T47D (cell line): ENCODE results near the gene FLYWCH1.
"Not testable (repeated sequence)": the region's sequence is repeated elsewhere in the genome, so short reads cannot be mapped to it uniquely, and the experiment has no call there.

ENCODE experiments used
- DNase-seq, 2 experiments: peaks; one replicate each; pipeline versions ENCODE4 v3.0.0 to v3.0.0-alpha.2; 2011 to 2012; ENCODE audit warnings: low read depth in 1 of 2, low spot score in 1 of 2
- JUND ChIP-seq: IDR thresholded peaks from 2 replicates; pipeline ENCODE4 v1.6.1; 2012; ENCODE audit warnings: low read depth
- in situ Hi-C: cut with HindIII; loops from 2 replicates; pipeline ENCODE4 v1.10.0; 2016; ENCODE audit warnings: low sequenced_read_pairs, low pct_unique_long_range_greater_than_20kb

Gene FLYWCH1

DNA sequence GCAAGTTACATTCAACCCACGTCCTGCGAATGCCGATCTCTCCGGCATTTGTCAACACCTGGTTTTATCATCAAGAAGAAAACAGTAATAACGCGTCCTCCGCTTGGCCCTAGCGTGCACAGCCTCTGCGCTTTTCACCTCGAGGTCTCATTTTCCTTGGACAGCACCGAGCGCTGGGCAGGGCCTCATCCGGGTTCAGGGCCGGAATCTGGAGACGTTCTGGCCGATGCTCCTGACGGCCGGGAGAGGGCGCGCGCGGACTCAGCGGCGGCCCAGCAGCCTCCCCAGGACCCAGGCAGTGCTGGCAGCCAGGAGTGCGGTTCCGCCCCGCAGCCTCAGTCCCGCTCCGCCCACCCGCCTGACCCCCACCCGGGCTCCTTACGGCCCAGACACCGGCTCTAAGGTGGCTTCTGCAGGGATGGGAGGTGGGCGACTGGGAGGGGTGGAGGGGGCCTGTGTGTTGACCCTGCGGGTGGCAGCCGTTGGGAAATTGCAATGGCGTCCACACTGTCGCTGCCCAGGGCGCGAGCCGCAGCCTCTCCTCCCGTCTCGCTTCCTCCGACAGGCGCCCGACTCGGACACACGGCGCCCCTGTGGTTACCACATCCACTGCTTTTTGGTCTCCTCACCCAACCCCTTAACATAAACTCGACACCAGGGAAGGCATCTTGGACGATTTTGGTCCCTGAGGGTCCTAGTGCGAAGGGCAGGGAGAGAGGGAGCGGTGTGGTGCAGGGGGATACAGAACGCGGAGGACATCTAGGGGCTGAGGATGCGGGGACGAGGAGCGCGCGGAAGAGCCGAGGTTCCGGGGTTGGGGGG, 7.4 kb upstream of the FLYWCH1 start:
- in situ Hi-C loops, result no loop called here
- DNase-seq, result peak; percentile 74 to 92
- no peak for TF ChIP-seq JUND

DNA sequence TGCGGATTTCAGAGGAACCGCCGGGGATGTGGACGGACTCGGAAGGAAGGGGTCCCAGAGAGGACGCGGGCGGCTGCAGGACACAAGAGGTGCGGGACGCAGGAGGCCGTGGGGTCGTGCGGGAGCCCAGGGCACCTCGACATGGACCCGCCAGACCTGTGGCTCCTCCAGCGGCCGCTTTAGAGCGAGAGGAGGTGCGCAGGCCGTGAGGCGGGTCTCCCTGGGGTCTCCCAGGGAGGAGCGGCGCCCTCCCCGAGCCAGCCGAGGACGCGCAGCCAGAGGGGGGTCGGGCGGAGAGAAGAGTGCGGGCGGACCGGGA, 6.8 kb upstream of the FLYWCH1 start:
- no peak for DNase-seq
- no peak for TF ChIP-seq JUND
- in situ Hi-C loops, result no loop called here

DNA sequence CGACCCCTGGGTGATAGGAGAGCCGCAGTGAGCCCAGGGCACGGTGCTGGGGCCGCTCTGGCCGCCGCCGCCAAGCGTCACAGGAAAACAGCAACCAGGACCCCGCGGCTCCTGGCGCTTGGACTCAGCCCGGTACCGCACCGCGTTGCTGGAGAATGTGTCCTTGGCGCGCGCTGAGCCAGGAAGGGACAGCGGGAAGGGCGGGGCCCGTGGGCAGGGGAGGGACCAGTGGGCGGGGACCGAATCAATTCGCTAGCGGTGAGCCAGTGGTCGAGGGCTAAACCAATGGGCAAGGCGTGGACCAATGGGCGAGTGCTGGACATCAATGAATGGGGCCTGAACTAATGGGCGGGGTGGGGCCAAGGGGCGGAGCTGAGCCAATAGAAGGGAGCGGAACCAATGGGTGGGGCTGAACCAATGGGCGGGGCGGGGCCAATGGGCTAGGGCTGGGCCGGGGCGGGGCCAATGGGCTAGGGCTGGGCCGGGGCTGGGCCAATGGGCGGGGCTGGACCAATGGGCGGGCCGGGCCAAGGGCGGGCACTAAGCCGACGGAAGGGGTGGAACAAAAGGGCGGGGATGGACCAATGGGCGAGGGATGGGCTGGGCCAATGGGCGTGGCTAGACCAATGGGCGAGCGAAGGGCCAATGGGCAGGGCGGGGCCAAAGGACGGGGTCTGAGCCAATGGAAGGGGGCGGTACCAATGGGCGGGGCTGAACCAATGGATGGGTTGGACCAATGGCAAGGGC, 6.3 kb upstream of the FLYWCH1 start:
- DNase-seq, result peak; percentile 95 to 99
- in situ Hi-C loops, result no loop called here
- no peak for TF ChIP-seq JUND

DNA sequence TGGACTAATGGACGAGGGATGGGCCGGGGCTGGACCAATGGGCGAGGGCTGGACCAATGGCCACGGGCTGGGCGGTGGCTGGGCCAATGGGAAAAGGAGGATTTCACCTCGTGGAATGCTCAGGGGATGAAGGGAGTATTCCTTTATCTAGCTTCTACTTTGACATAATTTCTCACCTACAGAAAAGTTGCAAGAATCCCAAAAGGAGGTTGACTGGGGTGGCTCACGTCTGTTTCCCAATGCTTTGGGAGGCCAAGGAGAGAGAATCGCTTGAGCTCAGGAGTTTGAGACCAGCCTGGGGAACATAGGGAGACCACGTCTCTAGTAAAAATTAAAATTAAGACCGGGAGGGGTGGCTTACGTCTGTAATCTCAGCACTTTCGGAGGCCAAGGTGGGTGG, 5.7 kb upstream of the FLYWCH1 start:
- DNase-seq, result no peak
- TF ChIP-seq JUND, result no peak
- in situ Hi-C loops, result no loop called here

DNA sequence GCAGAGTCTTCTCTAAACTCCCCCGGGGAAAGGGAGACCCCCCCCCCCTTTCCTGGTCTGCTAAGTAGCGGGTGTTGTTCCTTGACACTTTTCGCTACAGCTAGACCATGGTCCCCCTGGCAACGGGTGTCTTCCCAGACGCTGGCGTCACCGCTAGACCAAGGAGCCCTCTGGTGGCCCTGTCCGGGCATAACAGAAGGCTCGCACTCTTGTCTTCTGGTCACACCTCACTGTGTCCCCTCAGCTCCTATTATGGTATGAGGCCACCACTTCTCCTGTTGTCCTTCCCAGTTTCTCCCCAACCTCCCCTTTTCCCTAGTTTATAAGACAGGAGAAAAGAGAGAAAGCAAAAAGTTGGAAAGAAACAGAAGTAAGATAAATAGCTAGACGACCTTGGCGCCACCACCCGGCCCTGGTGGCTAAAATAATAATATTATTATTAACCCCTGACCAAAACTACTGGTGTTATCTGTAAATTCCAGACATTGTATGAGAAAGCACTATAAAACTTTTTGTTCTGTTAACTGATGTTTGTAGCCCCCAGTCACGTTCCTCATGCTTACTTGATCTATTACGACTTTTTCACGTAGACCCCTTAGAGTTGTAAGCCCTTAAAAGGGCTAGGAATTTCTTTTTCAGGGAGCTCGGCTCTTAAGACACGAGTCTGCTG, 4.5 kb upstream of the FLYWCH1 start:
- DNase-seq, result peak in 1 of 2 experiments; percentile 62
- in situ Hi-C loops, result not testable (repeated sequence)

DNA sequence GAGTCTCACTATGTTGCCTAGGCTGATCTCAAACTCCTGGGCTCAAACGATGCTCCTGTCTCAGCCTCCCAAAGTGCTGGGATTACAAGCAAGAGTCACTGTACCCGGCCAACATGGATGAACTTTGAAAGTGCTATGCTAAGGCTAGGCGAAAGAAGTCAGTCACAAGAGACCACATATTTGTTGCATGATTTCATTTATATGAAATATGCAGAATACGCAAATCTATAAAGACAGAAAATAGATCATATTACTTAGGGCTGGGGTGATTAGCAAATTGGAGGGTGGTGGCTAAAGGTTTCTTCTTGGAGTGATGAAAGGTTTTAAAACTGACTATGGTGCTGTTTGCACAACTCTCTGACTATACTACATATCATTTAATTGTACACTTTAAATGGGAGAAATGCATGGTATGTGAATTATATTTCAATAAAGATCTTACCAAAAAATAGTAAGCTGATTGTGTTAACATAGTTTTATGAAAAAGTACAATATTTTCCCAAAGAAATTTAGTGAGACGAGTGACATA, 1.2 kb upstream of the FLYWCH1 start:
- no peak for DNase-seq
- TF ChIP-seq JUND, result no peak
- in situ Hi-C loops, result no loop called here

DNA sequence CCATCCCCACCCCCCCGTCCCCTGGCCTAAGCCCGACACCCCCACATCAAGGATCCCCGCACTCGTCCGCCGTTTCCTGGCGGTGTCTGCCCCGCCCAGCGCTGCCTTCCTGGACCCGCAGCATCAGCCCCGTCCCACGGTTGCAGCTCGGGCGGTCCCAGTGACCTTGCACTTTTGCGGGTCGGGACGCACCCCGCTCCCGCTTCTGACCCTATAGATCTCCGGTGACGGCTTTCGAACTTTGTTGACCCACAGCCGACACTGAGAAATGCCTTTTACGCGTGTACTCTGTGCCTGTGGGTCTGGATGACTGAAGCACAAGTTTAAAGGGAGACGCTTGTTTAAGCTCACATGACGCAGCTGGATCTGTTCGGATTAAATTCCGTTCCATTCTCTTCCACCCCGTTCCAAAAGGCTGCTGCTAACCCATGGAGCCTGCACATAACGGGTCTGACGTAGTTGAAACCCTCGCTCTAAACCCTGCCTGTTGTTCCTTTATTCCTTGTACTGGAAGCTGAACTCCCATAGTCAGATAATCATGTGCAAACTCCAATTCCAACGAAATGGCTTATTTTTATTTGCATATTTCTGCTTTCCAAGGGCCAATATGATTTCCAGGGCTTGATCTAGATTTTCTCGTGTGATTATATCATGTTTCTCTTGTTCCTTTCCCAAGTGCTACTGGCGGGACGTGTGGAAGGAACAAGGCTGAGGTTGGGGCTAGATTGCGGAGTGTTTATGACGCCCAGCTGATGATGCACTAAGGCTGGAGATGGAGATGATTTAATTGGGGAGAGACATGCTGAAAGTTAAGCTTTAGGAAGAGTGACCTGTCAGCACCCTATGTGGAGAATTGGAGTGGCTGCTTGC, 834 bp downstream of the FLYWCH1 start:
- in situ Hi-C loops, result no loop called here
- TF ChIP-seq JUND, result no peak
- peak in 1 of 2 experiments; percentile 51 for DNase-seq

DNA sequence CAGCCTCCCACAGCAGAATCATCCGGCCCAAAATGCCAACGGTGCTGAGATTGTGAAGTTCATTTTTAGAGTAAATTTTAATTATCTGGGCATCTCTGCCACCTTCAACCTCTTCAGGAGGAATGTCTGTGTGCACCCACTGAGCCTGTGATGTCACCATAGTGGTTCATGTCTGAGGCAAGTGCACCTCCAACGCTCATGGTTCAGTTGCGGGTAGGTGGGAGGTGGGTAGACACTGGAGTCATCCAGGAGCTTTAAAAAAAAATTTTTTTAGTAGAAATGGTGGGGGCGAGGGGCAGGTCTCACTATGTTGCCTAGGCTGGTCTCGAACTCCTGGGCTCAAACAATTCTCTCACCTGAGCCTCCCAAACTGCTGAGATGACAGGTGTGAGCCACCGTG, 1.9 kb downstream of the FLYWCH1 start:
- no peak for TF ChIP-seq JUND
- in situ Hi-C loops, result no loop called here
- no peak for DNase-seq

DNA sequence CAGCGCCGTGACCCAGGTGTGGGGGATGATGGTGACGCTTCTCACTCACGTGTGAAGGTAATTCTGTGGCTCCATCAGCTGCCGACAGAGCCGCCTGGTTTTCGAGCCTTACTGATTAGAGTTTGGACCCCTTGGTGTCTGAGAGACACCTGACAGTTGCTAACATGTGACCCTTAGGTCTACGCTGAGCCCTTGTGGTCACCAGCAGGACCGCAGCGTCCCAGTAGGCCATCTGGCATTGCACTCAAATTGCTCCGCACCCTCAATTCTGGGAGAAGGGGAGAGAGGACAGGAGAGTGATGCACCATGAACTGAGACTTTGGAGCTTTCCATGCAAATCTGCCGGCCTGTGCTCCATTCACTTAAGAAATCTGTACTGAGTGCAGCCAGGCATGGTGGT, 2.5 kb downstream of the FLYWCH1 start:
- TF ChIP-seq JUND, result no peak
- in situ Hi-C loops, result no loop called here
- DNase-seq, result no peak

DNA sequence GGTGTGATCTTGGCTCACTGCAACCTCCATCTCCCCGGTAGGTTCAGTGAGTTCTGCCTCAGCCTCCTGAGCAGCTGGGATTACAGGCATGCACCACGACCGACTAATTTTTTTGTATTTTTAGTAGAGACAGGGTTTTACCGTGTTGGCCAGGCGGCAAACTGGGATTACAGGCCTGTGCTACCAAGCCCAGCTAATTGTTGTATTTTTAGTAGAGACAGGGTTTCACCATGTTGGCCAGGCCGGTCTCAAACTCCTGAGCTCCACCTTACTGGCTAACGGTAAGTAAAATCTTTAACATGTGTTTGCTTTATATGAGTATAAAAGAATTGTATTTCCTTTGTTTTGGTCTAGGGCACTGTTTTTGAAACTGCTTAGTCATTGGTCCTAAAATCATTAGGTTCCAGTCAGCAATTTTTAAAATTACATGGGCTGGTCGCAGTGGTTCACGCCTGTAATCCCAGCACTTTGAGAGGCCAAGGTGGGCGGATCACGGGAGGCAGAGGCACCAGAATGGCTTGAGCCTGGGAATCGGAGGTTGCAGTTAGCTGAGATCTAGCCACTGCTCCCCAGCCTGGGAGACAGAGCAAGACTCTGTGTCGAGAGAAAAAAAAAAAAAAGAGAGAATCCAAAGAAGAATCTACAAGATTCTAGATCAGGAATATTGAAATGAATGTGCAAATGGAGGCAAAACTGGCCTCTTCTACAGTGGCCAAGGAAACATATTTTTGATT, 3.6 kb downstream of the FLYWCH1 start:
- DNase-seq, result no peak
- in situ Hi-C loops, result no loop called here
- TF ChIP-seq JUND, result no peak

DNA sequence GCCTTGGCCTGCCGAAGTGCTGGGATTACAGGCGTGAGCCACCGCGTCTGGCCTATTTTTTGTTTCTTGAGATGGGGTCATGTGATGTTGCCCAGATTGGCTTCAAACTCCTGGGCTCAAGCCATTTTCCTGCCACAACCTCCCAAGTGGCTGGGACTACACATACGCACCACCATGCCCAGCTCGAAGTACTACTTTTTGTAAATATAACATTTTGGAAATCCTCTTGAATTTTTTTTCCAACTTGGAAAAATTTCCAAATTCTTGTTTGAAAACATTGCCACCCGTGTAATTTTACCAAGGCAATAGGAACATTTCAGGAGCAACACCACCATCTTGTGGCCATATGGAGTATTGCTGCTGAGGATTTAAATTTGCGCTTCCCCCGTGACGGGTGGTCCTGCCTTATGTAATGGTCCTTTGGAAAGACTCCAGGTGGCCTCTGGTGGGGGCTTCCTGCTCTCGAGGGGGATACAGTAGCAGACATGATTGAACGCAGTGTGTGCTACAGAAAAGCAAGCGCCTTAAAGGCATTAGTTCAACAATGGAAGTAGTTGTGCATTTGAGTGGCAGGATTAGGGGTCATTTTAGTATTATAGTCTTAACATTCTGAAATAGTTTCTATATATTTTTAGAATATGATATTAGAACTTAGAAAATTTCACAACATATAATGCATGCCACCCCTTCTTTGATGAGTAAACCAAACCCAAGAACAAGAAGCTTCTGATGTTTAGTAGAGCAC, 8.0 kb downstream of the FLYWCH1 start:
- no peak for TF ChIP-seq JUND
- in situ Hi-C loops, result no loop called here
- peak in 1 of 2 experiments; percentile 70 for DNase-seq
